K562 (cell line): Measurements from ENCODE around the gene PITX1. TPM values are rescaled to one million over a fixed set of nuclear protein-coding genes. Genes with fewer than 3 reads are reported as not detected.

Experiments used
- KAT8 ChIP-seq: fragments of 450-650 bp; IDR thresholded peaks from 2 replicates; pipeline ENCODE4 v1.6.1; 2016; ENCODE audit warnings: low read depth, mild to moderate bottlenecking
- REST ChIP-seq, 2 experiments: fragments of 450-650 bp; formaldehyde crosslinking in 1 of 2; IDR thresholded peaks; 2 replicates each; pipeline versions ENCODE4 v1.4.0 to v1.6.1; 2014 to 2020; ENCODE audit warnings: mild to moderate bottlenecking in 2 of 2, borderline replicate concordance in 1 of 2, low read depth in 1 of 2
- TCFL5 ChIP-seq: fragments of 250-450 bp; sonication (Bioruptor Pico); conservative IDR thresholded peaks from 2 replicates; pipeline ENCODE4 v1.6.1; 2021; ENCODE audit warnings: mild to moderate bottlenecking, moderate library complexity, matching md5 sums
- ZNF449 ChIP-seq: fragments of 250-450 bp; sonication (Bioruptor Pico); IDR thresholded peaks from 2 replicates; pipeline ENCODE4 v1.8.0; 2022; ENCODE audit warnings: moderate library complexity, mild to moderate bottlenecking, inconsistent platforms
- polyA plus RNA-seq, 8 experiments: library from polyadenylated mRNA; depleted of rRNA in 4 of 8; stranded (reverse) in 5 of 8; unstranded in 3 of 8; fragments of >200 nt; fragmentation: Nextera tagmentation in 2 of 8; fragmentation: Illumina TruSeq in 1 of 8; extraction: Ambion mirVana in 2 of 8; extraction: Trizol in 1 of 8; gene quantifications; 2 replicates each; pipeline versions ENCODE4 v1.2.1 to v1.2.3, GENCODE V29; 2011 to 2014; ENCODE audit warnings: inconsistent platforms in 1 of 8, missing spikeins in 1 of 8
- total RNA-seq, 7 experiments: library from RNA; depleted of rRNA in 6 of 7; stranded (reverse); fragments of >200 nt in 6 of 7; fragmentation: Illumina TruSeq in 2 of 7; extraction: Trizol in 2 of 7; gene quantifications; 2 replicates each; pipeline versions ENCODE4 v1.2.1 to v1.2.3, GENCODE V29; 2011 to 2021; ENCODE audit warnings: low replicate concordance in 1 of 7

Gene PITX1
- total and polyA plus RNA-seq, 9 of the 15 experiments (the other 6 are each of a cell fraction or from before 2014, with no cell fraction given), result 0.13 to 88.2 (median 24.9) TPM

- no peak for TF ChIP-seq REST (IDR thresholded peaks at IDR 0.05; ENCODE audit: borderline replicate concordance)
- TF ChIP-seq REST (CRISPR knock-in tag; IDR thresholded peaks at IDR 0.05; ENCODE audit: low read depth), result no peak
- TF ChIP-seq TCFL5 (CRISPR knock-in tag), result no peak
- TF ChIP-seq KAT8, result no peak
- no peak for TF ChIP-seq ZNF449
Observed at GRCh38 chr5:135062216-135063055, 28.4 kb upstream of the PITX1 start (continued).
